ENCODE measurements around the gene TSPYL1.

TSPYL1 gene

GRCh38 chr6:116263353-116263752 lies 16.4 kb downstream of the TSPYL1 start:
- ATAC-seq: no peak
- TF ChIP-seq ZFP30 (CRISPR knock-in tag; IDR thresholded peaks at IDR 0.05) (no peak), GLIS3 (CRISPR knock-in tag; IDR thresholded peaks at IDR 0.05) (no peak), TSHZ2 (CRISPR knock-in tag; IDR thresholded peaks at IDR 0.05) (no peak), OSR1 (CRISPR knock-in tag; IDR thresholded peaks at IDR 0.05) (no peak), CREB5 (CRISPR knock-in tag; IDR thresholded peaks at IDR 0.05; ENCODE audit: low read depth) (no peak), BACH2 (CRISPR knock-in tag; IDR thresholded peaks at IDR 0.05; ENCODE audit: borderline replicate concordance) (no peak), CSRNP3 (CRISPR knock-in tag; IDR thresholded peaks at IDR 0.05) (no peak), PPARA (CRISPR knock-in tag; IDR thresholded peaks at IDR 0.05; ENCODE audit: borderline replicate concordance) (no peak), ZNF8 (CRISPR knock-in tag; IDR thresholded peaks at IDR 0.05) (no peak), TCF4 (CRISPR knock-in tag; IDR thresholded peaks at IDR 0.05; ENCODE audit: borderline replicate concordance) (no peak), RARB (CRISPR knock-in tag; IDR thresholded peaks at IDR 0.05) (no peak), TOX (CRISPR knock-in tag; IDR thresholded peaks at IDR 0.05; ENCODE audit: borderline replicate concordance) (no peak), SNAI2 (CRISPR knock-in tag; IDR thresholded peaks at IDR 0.05) (no peak), ZFP3 (CRISPR knock-in tag; IDR thresholded peaks at IDR 0.05) (no peak), PATZ1 (CRISPR knock-in tag; IDR thresholded peaks at IDR 0.05; ENCODE audit: borderline replicate concordance) (no peak), POU6F1 (CRISPR knock-in tag; IDR thresholded peaks at IDR 0.05; ENCODE audit: borderline replicate concordance, low read depth) (no peak)

- no peak for ATAC-seq
- TF ChIP-seq PPARA (CRISPR knock-in tag; IDR thresholded peaks at IDR 0.05; ENCODE audit: borderline replicate concordance) (no peak), ESRRG (CRISPR knock-in tag; IDR thresholded peaks at IDR 0.05) (no peak), PATZ1 (CRISPR knock-in tag; IDR thresholded peaks at IDR 0.05; ENCODE audit: borderline replicate concordance) (no peak), CREB5 (CRISPR knock-in tag; IDR thresholded peaks at IDR 0.05; ENCODE audit: low read depth) (no peak), ZNF565 (CRISPR knock-in tag; conservative IDR thresholded peaks at IDR 0.05; ENCODE audit: low read depth) (no peak), CSRNP3 (CRISPR knock-in tag; IDR thresholded peaks at IDR 0.05) (no peak), TCF4 (CRISPR knock-in tag; IDR thresholded peaks at IDR 0.05; ENCODE audit: borderline replicate concordance) (no peak), ZNF8 (CRISPR knock-in tag; IDR thresholded peaks at IDR 0.05) (no peak), ARNTL (CRISPR knock-in tag; IDR thresholded peaks at IDR 0.05; ENCODE audit: borderline replicate concordance, low read depth) (no peak), TSHZ2 (CRISPR knock-in tag; IDR thresholded peaks at IDR 0.05) (no peak), SNAI2 (CRISPR knock-in tag; IDR thresholded peaks at IDR 0.05) (no peak), OSR1 (CRISPR knock-in tag; IDR thresholded peaks at IDR 0.05) (no peak), ZFP30 (CRISPR knock-in tag; IDR thresholded peaks at IDR 0.05) (no peak), GLIS3 (CRISPR knock-in tag; IDR thresholded peaks at IDR 0.05) (no peak)
Measured at GRCh38 chr6:116258520-116258919, 21.2 kb downstream of the TSPYL1 start.
